ENCODE measurements around the gene SIX2.
A peak's percentile ranks its signal among the peaks of the same experiment; 100 is the strongest.

SIX2 gene

GRCh38 chr2:44962176-44962695 lies 47.0 kb downstream of the SIX2 start:
- no peak for TF ChIP-seq CTCF (IDR thresholded peaks at IDR 0.05; ENCODE audit: low read depth, low read length)
- no peak for DNase-seq (ENCODE audit: extremely low read depth, low read depth)

- no peak for DNase-seq (ENCODE audit: extremely low read depth, low read depth)
- no peak for TF ChIP-seq CTCF (IDR thresholded peaks at IDR 0.05; ENCODE audit: low read depth, low read length)
Observed at GRCh38 chr2:44960871-44961270, 48.4 kb downstream of the SIX2 start.

- no peak for DNase-seq (ENCODE audit: extremely low read depth, low read depth)
- TF ChIP-seq CTCF (IDR thresholded peaks at IDR 0.05; ENCODE audit: low read depth, low read length): no peak
Observed at GRCh38 chr2:44959855-44960254, 49.4 kb downstream of the SIX2 start.

GRCh38 chr2:44957656-44958327 lies 51.5 kb downstream of the SIX2 start:
- DNase-seq (ENCODE audit: extremely low read depth, low read depth): no peak
- TF ChIP-seq CTCF (IDR thresholded peaks at IDR 0.05; ENCODE audit: low read depth, low read length): no peak

GRCh38 chr2:44956843-44957242 lies 52.4 kb downstream of the SIX2 start:
- TF ChIP-seq CTCF (IDR thresholded peaks at IDR 0.05; ENCODE audit: low read depth, low read length): no peak
- peak; percentile 38 for DNase-seq (ENCODE audit: extremely low read depth, low read depth)

- TF ChIP-seq CTCF (IDR thresholded peaks at IDR 0.05; ENCODE audit: low read depth, low read length): peak; percentile 88
- no peak for DNase-seq (ENCODE audit: extremely low read depth, low read depth)
Observed at GRCh38 chr2:44955593-44956392, 53.5 kb downstream of the SIX2 start.
